Breast epithelium (tissue), 4 donors: ENCODE measurements around the gene RBM19. TPM values are rescaled to one million over a fixed set of nuclear protein-coding genes. Genes with fewer than 3 reads are reported as not detected.

ENCODE experiments used
- DNase-seq, 2 donors: peaks; one replicate each; pipeline ENCODE4 v3.0.0-alpha.2; 2019; ENCODE audit warnings: low spot score in 2 of 2
- H3K27ac ChIP-seq, 2 donors: fragments of 200-600 bp; sonication (generic) in 1 of 2; one replicate each; pipeline ENCODE4 v1.5.1; 2016 to 2019; ENCODE audit warnings: mild to moderate bottlenecking in 1 of 2
- H3K27me3 ChIP-seq, 2 donors: fragments of 200-600 bp; sonication (generic) in 1 of 2; one replicate each; pipeline versions ENCODE4 v1.5.1 to v1.6.0; 2017 to 2019; ENCODE audit warnings: control low read depth in 1 of 2, mild to moderate bottlenecking in 1 of 2
- H3K36me3 ChIP-seq: fragments of 200-600 bp; one replicate; pipeline ENCODE4 v1.5.1; 2019
- H3K4me1 ChIP-seq, 2 donors: fragments of 200-600 bp; sonication (generic); one replicate each; pipeline ENCODE4 v1.5.1; 2016 to 2019; ENCODE audit warnings: control low read depth in 1 of 2
- H3K4me3 ChIP-seq, 3 donors: fragments of 200-600 bp; sonication (generic); 1 replicate in 2 of 3; 2 replicates in 1 of 3; pipeline ENCODE4 v1.5.1; 2016 to 2019; ENCODE audit warnings: mild to moderate bottlenecking in 3 of 3, moderate library complexity in 2 of 3
- H3K9me3 ChIP-seq, 2 donors: fragments of 200-600 bp; sonication (generic) in 1 of 2; one replicate each; pipeline ENCODE4 v1.5.1; 2016 to 2019; ENCODE audit warnings: control low read depth in 1 of 2
- CTCF ChIP-seq, 3 donors: fragments of 450-650 bp; IDR thresholded peaks; one replicate each; pipeline ENCODE4 v1.5.1; 2016 to 2017; ENCODE audit warnings: antibody characterized with exemption in 3 of 3, mild to moderate bottlenecking in 3 of 3, moderate library complexity in 3 of 3
- POLR2A ChIP-seq: fragments of 450-650 bp; IDR thresholded peaks from one replicate; pipeline ENCODE4 v1.6.1; 2016; ENCODE audit warnings: antibody characterized with exemption, mild to moderate bottlenecking, moderate library complexity
- POLR2AphosphoS5 ChIP-seq, 3 donors: sonication (generic); formaldehyde crosslinking; IDR thresholded peaks; one replicate each; pipeline ENCODE4 v1.6.1; 2017; ENCODE audit warnings: antibody characterized with exemption in 3 of 3
- intact Hi-C: fragments of 100-400 bp; cut with DNase I; formaldehyde crosslinking; loops from one replicate; pipeline ENCODE4 v1.15.1; 2023; ENCODE audit warnings: low total_unique reads
- total RNA-seq, 3 donors: library from RNA; depleted of rRNA; stranded (reverse); fragments of >200 nt; gene quantifications; one replicate each; pipeline ENCODE4 v1.1.0, GENCODE V29; 2016

RBM19 gene
- total RNA-seq, 3 donors from 2014 or later, result 28.8 to 43.3 (median 42.6) TPM

GRCh38 chr12:113781415-113782198 lies 184.5 kb downstream of the RBM19 start:
- peaks cover 0 to 57% of the 10 kb centered on the region in 2 donors for H3K27me3 ChIP-seq
- H3K36me3 ChIP-seq, result no peaks in the 10 kb centered on the region
- no peak overlapping the region for H3K4me3 ChIP-seq
- intact Hi-C loops, result no loop called here
- no peaks in the 10 kb centered on the region for H3K4me1 ChIP-seq
- no peak overlapping the region for H3K27ac ChIP-seq
- no peak for TF ChIP-seq POLR2A
- no peak for TF ChIP-seq POLR2AphosphoS5 (IDR thresholded peaks at IDR 0.05)
- TF ChIP-seq CTCF (IDR thresholded peaks at IDR 0.05), result no peak
- no peak for DNase-seq
- peaks cover 0 to 6% of the 10 kb centered on the region in 2 donors for H3K9me3 ChIP-seq

- no peak overlapping the region for H3K4me3 ChIP-seq
- no peaks in the 10 kb centered on the region for H3K9me3 ChIP-seq
- H3K27me3 ChIP-seq, result peaks cover 0 to 63% of the 10 kb centered on the region in 2 donors
- H3K36me3 ChIP-seq, result no peaks in the 10 kb centered on the region
- intact Hi-C loops, result no loop called here
- no peak for TF ChIP-seq POLR2A
- no peak for TF ChIP-seq POLR2AphosphoS5 (IDR thresholded peaks at IDR 0.05)
- no peak for TF ChIP-seq CTCF (IDR thresholded peaks at IDR 0.05)
- H3K4me1 ChIP-seq, result no peaks in the 10 kb centered on the region
- no peak for DNase-seq
- no peak overlapping the region for H3K27ac ChIP-seq
Measured at GRCh38 chr12:113779774-113780173, 186.4 kb downstream of the RBM19 start.

GRCh38 chr12:113778432-113779132 lies 187.5 kb downstream of the RBM19 start:
- no peak overlapping the region for H3K4me3 ChIP-seq
- no peak overlapping the region for H3K27ac ChIP-seq
- no peak for TF ChIP-seq CTCF (IDR thresholded peaks at IDR 0.05)
- TF ChIP-seq POLR2A, result no peak
- H3K4me1 ChIP-seq, result no peaks in the 10 kb centered on the region
- intact Hi-C loops, result no loop called here
- H3K9me3 ChIP-seq, result no peaks in the 10 kb centered on the region
- H3K36me3 ChIP-seq, result no peaks in the 10 kb centered on the region
- peaks cover 0 to 61% of the 10 kb centered on the region in 2 donors for H3K27me3 ChIP-seq
- DNase-seq, result no peak

GRCh38 chr12:113777751-113778150 lies 188.4 kb downstream of the RBM19 start:
- Histone ChIP-seq H3K4me3 (no peak overlapping the region), H3K27ac (no peak overlapping the region), H3K4me1 (no peaks in the 10 kb centered on the region), H3K27me3 (peaks cover 0 to 61% of the 10 kb centered on the region in 2 donors), H3K36me3 (no peaks in the 10 kb centered on the region), H3K9me3 (no peaks in the 10 kb centered on the region)
- DNase-seq, result no peak
- TF ChIP-seq POLR2AphosphoS5 (IDR thresholded peaks at IDR 0.05) (no peak), POLR2A (no peak), CTCF (IDR thresholded peaks at IDR 0.05) (no peak)
- intact Hi-C loops, result no loop called here

GRCh38 chr12:113776536-113776935 lies 189.6 kb downstream of the RBM19 start:
- H3K27me3 ChIP-seq, result peaks cover 0 to 50% of the 10 kb centered on the region in 2 donors
- intact Hi-C loops, result no loop called here

More at GRCh38 chr12:113776536-113776935, 189.6 kb downstream of the RBM19 start:
- H3K27ac ChIP-seq, result no peak overlapping the region
- H3K9me3 ChIP-seq, result no peaks in the 10 kb centered on the region
- TF ChIP-seq CTCF (IDR thresholded peaks at IDR 0.05), result no peak
- no peak for TF ChIP-seq POLR2AphosphoS5 (IDR thresholded peaks at IDR 0.05)
- TF ChIP-seq POLR2A, result no peak
- no peaks in the 10 kb centered on the region for H3K36me3 ChIP-seq
- DNase-seq, result no peak
- no peaks in the 10 kb centered on the region for H3K4me1 ChIP-seq
- H3K4me3 ChIP-seq, result no peak overlapping the region
